ENCODE measurements around the gene CCT3. TPM values are rescaled to one million over a fixed set of nuclear protein-coding genes. Genes with fewer than 3 reads are reported as not detected.

CCT3 gene
- total RNA-seq = 235 and 416 TPM in 2 replicates

DNA sequence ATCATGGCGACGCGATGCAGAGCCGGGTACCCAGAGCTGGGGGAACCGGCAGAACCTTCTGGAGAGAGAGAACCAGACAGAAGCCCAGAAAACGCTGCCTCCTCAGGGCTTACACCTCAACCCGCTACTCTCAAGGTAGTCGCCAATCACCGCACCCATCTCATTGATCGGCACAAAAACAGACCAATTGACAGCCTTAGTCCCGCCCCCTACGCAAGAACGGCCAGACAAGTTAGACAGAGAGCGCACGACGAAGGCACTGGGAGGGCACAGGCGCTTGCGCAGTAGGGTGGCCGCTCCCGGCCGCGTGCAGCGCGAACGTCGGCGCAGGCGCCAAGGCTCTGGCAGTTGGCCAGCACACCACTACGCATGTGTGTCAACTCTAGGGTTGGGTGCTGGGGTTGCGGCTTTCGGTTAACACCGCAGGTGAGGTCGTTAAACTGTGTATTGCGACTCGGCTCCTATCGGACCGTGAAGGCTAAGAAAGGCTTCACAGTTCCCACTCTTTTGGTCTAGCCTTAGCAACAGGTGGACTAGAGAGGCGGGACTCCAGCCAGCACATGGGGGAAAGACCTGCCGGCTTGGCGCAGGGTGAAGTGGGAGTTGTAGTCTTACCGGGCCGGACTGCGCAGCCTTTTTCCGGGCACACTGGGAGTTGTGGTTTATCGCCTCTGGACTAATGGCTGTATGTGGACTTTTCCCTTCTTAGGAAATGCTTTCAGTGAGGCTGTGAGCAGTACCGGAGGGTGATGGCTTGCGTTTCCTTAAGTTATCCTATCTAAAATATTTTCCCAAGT is at the start of gene CCT3, which contains the start of gene TSACC:
CCT3 (minus strand) TSS at position 113 of the 797 bp plus-strand sequence; CDS start at position 5, 108 bp downstream.
TSACC (plus strand) TSS at position 347 of the 797 bp plus-strand sequence. CDS start 1,232 bp downstream, outside the sequence.

DNA sequence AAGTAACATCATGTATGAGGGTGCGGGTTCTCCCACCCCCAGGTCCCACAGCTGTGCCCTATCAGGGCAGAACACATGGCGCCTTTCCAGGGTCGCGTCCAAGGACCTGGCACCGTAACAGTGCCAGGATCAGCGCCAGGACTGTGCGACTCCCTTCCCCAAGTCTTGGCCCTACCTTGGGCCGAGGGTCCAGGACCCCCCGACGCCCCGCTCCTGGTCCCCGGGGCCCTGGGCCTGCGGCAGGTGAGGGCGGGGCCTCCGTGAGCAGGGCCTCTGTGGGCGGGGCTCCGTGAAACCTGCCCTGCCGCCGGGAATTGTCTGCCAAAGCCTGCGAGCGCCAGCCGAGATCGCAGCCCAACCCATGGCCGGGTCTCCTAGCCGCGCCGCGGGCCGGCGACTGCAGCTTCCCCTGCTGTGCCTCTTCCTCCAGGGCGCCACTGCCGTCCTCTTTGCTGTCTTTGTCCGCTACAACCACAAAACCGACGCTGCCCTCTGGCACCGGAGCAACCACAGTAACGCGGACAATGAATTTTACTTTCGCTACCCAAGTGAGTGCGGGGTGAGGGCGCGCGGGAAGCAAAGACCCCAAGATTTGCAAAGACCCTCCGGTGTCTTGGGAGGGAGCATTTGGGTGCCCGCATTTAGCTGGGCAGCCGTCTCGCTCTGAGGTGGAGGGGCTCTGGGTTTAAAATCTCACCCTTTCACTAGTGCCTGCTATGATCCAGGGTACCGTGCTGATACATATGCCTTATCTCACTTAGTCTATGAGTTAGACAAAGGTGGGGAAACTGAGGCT is 31.0 kb upstream of the CCT3 start, which contains the start of gene RHBG:
RHBG (plus strand) TSS at position 323 of the 796 bp plus-strand sequence; CDS start at position 362, 39 bp downstream.

DNA sequence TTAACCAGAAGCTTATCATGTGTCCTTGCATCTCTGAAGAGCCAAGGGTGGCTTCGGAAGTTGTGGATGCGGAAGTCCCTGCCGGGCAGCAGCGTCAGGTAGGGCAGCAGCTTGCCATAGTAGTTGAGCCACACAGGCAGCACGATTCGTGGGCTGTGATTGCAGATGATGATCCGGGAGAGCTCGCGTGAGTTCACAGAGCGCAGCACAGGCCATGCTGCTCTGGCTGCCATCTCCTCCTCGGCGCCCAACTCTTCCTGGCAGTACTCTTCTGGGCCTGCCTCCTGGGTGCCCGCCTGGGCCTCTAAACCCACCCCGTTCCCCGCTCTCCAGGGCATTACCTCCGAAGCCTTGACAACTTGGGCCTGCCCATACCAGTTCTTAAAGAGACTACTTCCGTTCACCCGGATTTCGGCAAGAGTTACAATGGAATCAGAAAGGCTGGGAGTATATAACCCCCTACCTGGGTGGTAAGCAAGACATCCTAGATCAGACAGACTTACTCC is 39.2 kb downstream of the CCT3 start, which contains the start of gene VHLL:
VHLL (minus strand) TSS at position 456 of the 506 bp plus-strand sequence; CDS start at position 338, 118 bp downstream.

DNA sequence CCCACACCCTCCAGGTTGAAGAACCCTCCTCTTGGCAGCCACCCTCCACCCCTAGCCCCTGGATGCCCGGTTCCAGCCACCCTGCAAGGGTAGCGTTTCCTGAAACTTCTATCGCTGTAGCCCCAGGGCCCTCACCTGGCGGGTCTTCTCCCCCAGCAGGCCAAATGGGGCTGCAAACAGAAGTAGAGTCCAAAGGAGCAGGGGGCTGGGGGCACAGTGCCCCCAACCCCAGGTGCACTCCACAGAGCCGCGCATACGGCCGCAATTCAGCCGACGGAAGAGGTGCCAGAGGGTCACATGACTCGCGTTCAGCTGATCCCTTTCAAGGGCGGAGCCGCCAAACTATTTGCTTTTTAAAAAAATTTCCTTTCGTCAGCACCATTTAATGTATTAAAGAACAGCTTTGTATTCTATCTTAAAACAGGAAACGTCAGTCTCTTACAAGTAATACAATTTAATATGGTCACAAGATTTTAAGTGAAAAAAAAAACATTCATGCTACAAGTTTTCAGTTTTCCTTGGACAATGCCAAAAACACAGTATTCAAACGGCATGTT is 42.6 kb downstream of the CCT3 start, which contains the start of gene GLMP:
GLMP (minus strand) TSS at position 289 of the 557 bp plus-strand sequence; CDS start at position 255, 34 bp downstream.

DNA sequence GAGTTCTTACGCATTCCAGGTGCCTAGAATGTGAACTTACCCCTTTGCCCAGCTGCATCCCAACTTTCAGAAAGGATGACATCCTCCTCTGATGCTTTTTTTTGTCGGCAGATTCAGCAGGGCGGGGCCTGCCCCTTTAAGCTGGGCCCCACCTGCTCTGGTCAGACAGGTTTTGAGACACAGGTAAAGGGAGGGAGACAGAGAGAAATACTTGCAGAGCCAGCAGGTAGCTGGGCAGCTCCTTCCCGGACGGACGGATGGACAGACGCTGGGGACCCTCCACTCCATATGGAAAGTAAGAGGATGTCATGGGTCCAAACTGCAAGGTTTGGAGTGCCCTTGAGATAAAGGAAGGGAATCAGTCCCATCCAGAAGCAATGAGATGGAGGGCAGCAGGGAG is 54.0 kb downstream of the CCT3 start, which contains the start of gene TMEM79:
TMEM79 (plus strand) TSS at position 214 of the 400 bp plus-strand sequence. CDS start 902 bp downstream, outside the sequence.

DNA sequence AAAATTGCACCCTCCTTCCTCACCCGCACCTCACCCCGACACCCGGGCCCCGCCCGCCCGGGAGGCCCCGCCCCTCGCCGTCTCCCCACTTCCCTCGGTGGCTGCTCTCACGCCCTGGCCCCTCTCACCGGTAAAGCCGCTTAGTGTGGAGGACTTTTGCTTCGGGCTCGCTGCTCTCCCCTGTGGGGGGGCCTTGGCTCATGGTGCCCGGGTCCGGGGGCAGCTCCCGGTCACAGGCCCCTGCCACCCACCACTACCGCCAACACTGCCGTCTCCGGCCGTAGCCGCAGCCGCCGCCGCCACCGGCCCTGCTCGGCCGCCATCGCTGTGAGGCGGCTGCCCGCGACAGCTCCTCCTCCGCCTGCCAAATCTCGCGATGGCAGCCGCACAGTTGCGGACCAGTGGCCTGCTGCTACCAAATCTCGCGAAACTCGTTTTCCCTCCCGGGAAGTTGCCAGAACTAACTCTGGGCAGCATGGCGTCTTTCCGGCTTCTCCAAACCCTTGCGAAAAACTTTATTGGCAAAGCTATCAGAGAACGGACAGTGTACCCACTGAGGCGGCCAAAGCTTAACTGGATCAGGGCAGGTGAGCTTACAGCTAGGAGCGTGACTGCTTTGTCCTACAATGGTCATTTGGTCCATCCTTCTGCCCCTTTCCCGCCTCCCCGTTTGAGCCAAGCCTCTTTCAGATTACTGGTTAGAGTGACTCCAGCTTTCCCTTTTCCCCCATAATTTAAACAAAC is 55.4 kb downstream of the CCT3 start, which contains the start of gene SMG5:
SMG5 (minus strand) TSS at position 347 of the 744 bp plus-strand sequence; CDS start at position 202, 145 bp downstream.

Other genes starting within 250 kb of the CCT3 start
- 571 and 1,162 TPM in 2 replicates for gene LMNA, start 223.6 kb downstream of the CCT3 start, total RNA-seq
- 0.43 and 0.44 TPM in 2 replicates for gene SEMA4A, start 184.7 kb downstream of the CCT3 start, total RNA-seq
- 17.3 and 18.6 TPM in 2 replicates for gene SLC25A44, start 144.2 kb downstream of the CCT3 start, total RNA-seq
- gene PMF1, start 125.3 kb downstream of the CCT3 start, total RNA-seq = 36.5 and 39.2 TPM in 2 replicates
- gene BGLAP, start 96.1 kb downstream of the CCT3 start, total RNA-seq = 0.57 TPM in 1 of 2 replicates, not detected in the other
- 0.29 and 0.44 TPM in 2 replicates for gene PAQR6, start 90.2 kb downstream of the CCT3 start, total RNA-seq
- 66.7 and 80.2 TPM in 2 replicates for gene SMG5, start 55.5 kb downstream of the CCT3 start, total RNA-seq
- gene TMEM79, start 54.0 kb downstream of the CCT3 start, total RNA-seq = 1.4 and 1.8 TPM in 2 replicates
- gene GLMP, start 42.6 kb downstream of the CCT3 start, total RNA-seq = 55.1 and 111 TPM in 2 replicates
- gene VHLL, start 39.0 kb downstream of the CCT3 start, total RNA-seq = 0.29 TPM in 1 of 2 replicates, not detected in the other
- gene TSACC, start 234 bp upstream of the CCT3 start, total RNA-seq = not detected in 2 replicates
- gene RHBG, start 30.9 kb upstream of the CCT3 start, total RNA-seq = 0.14 TPM in 1 of 2 replicates, not detected in the other
- 23.2 and 29.8 TPM in 2 replicates for gene MEF2D, start 162.5 kb upstream of the CCT3 start, total RNA-seq
- gene IQGAP3, start 234.3 kb upstream of the CCT3 start, total RNA-seq = 0.88 and 62.7 TPM in 2 replicates
- gene TTC24, start 241.4 kb upstream of the CCT3 start, total RNA-seq = not detected in 2 replicates